ENCODE measurements around the gene CIITA. TPM values are rescaled to one million over a fixed set of nuclear protein-coding genes. Genes with fewer than 3 reads are reported as not detected.
A peak's percentile ranks its signal among the peaks of the same experiment; 100 is the strongest.

CIITA gene
- total and polyA plus RNA-seq, 9 of the 15 experiments (the other 6 are each of a cell fraction or from before 2014, with no cell fraction given) = 0.01 to 0.20 (median 0.11) TPM; not detected in 4

DNA sequence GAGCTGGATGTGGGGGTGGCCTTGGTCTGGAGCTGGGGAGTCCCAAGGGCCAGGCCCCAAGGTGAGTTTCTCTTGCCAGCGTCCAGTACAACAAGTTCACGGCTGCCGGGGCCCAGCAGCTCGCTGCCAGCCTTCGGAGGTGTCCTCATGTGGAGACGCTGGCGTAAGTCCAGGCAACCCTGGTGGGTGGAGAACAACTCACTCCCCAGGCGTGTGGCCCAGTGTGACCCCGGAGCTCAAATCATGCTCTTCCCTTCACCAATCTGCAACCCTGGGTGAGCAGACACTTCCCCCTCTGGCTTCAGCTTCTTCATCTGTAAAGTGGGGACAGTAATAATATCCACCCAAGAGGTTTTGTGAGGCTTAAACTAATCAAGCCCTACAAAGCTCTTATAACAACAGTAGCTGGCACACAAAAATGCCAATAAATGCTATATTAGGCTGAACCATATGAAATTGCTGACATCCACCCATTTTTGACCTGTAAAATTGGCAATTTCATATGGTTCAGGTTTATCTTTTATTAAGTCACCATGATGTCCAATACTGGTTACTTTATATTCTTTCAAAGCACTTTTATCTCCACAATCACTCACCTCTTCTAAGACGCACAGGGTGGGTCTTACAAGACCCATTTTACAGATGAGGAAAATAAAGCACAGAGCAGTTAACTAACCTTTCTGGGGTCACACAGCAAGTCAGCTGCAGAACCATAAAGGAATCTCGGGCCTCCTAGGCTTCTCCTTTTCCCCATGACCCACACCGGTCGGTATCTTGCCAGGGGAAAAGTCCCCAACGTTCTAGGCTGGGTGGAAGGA is 45.5 kb downstream of the CIITA start:
- DNase-seq (ENCODE audit: extremely low read depth in 1 of 4, low spot score in 3 of 4) = no peak
- CTCF ChIA-PET (ENCODE audit: low intra/inter-chr PET ratio) = no interaction called here
- no peak overlapping the region for H3K4me3 ChIP-seq
- H4K20me1 ChIP-seq (replicated peaks; ENCODE audit: control insufficient read depth, insufficient read depth, low read length) = no peaks in the 10 kb centered on the region; the same call in 1 of the 2 replicates
- in situ Hi-C loops (cut with MboI) (no loop called here), intact Hi-C loops (cut with micrococcal nuclease) (no loop called here)
- BruUV-seq (replicated peaks) = no TSS peak
- TF ChIP-seq NFIX (CRISPR knock-in tag; IDR thresholded peaks at IDR 0.05; ENCODE audit: low read depth) (no peak), ZFP36 (IDR thresholded peaks at IDR 0.05; ENCODE audit: low read depth, low read length, partially characterized antibody) (peak; percentile 60), KDM2B (CRISPR knock-in tag; IDR thresholded peaks at IDR 0.05) (no peak), CHD4 (IDR thresholded peaks at IDR 0.05; ENCODE audit: insufficient read depth, insufficient replicate concordance, low read depth, low read length, poor library complexity, severe bottlenecking) (peak; percentile 24), BCOR (IDR thresholded peaks at IDR 0.05) (peak; percentile 91), RBM25 (IDR thresholded peaks at IDR 0.05; ENCODE audit: low read depth, low read length, severe bottlenecking) (peak; percentile 76), ADNP (tag; IDR thresholded peaks at IDR 0.05) (peak; percentile 66; the same call in 1 of the 2 replicates), ZNF668 (CRISPR knock-in tag; IDR thresholded peaks at IDR 0.05) (no peak), GTF2E2 (tag; IDR thresholded peaks at IDR 0.05) (no peak), HDAC2 (IDR thresholded peaks at IDR 0.05) (peak; percentile 28; the same call in 1 of the 2 replicates), SMARCA5 (IDR thresholded peaks at IDR 0.05) (peak; percentile 39; the same call in 1 of the 2 replicates), NR2C1 (IDR thresholded peaks at IDR 0.05) (no peak), NR2C1 (tag; IDR thresholded peaks at IDR 0.05) (no peak), NFATC3 (IDR thresholded peaks at IDR 0.05) (no peak)
- no peak for ATAC-seq
- no peaks in the 10 kb centered on the region for H3K27me3 ChIP-seq (ENCODE audit: control insufficient read depth in 2 of 2, insufficient read depth in 2 of 2, low read length in 2 of 2)
- no peak overlapping the region for H3K4me2 ChIP-seq (ENCODE audit: insufficient read depth, low read length)
- H3K9ac ChIP-seq (ENCODE audit: insufficient read depth in 1 of 2, low read depth in 2 of 2, low read length in 2 of 2) = 0 out of 4 replicates have a peak overlapping the region, but pooled peaks of 1 of the 2 experiments have one; percentile 15
- peaks cover 8% of the 10 kb centered on the region; the same call in 1 of the 3 replicates for H3K36me3 ChIP-seq (ENCODE audit: control insufficient read depth, insufficient read depth, low read length)
- no peaks in the 10 kb centered on the region for H3K9me1 ChIP-seq (ENCODE audit: control insufficient read depth, insufficient read depth, low read length)
- 46% methylated on average over 14 of the region's 14 CpGs for WGBS (ENCODE audit: insufficient coverage, low coverage, missing lambda C conversion rate)
- H2AFZ ChIP-seq (ENCODE audit: low read depth, low read length) = no peak overlapping the region
- H3K4me1 ChIP-seq (replicated peaks in 1 of 2; ENCODE audit: control insufficient read depth in 2 of 2, insufficient read depth in 2 of 2, low read length in 2 of 2) = peaks cover 3 to 13% of the 10 kb centered on the region in 2 experiments; a peak in 2 of 5 replicates
- no peaks in the 10 kb centered on the region for H3K9me3 ChIP-seq (replicated peaks; ENCODE audit: control insufficient read depth, insufficient read depth, low read depth, low read length)
- POLR2A ChIA-PET = interaction anchor here (0.7 to 1.2 kb wide), 4 partner anchors 13 to 178 kb away, joined by 3 to 5 read pairs (median 4); partner anchors contain the start of gene NUBP1
- H3K27ac ChIP-seq (ENCODE audit: extremely low read depth, low read depth, low read length) = no peak overlapping the region
- no peak for FAIRE-seq
- no peaks in the 10 kb centered on the region for H3K79me2 ChIP-seq (ENCODE audit: control insufficient read depth, insufficient read depth, low read length)
